Measurements from ENCODE around the gene ELL. TPM values are rescaled to one million over a fixed set of nuclear protein-coding genes. Genes with fewer than 3 reads are reported as not detected.

The ELL gene
- total RNA-seq, 1 donor from 2014 or later, result 27.8 TPM

DNA sequence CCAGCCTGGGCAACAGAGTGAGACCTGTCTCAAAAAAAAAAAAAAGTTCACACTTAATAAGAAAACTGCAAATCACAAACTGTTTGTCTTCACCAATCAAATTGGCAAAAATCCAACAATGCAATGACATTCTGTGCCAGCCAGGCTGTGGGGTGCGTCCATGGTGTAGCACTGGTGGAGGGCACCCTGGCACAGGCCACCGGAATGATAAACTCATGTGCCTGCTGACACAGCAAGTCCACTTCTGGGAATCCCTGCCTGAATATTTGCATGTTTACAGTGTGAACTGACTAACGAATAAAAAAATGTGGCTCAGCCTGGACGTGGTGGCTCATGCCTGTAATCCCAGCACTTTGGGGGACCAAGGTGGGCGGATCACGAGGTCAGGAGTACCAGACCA, 122.9 kb downstream of the ELL start:
- DNase-seq, result no peak
- Mint-ChIP-seq H3K36me3 (ENCODE audit: low read depth) (no peaks in the 10 kb centered on the region), H3K4me1 (peaks cover 12% of the 10 kb centered on the region), H3K27ac (no peak overlapping the region), H3K4me3 (no peak overlapping the region), H3K27me3 (peaks cover 16% of the 10 kb centered on the region), H3K9me3 (no peaks in the 10 kb centered on the region)
- intact Hi-C loops (cut with micrococcal nuclease), result no loop called here

DNA sequence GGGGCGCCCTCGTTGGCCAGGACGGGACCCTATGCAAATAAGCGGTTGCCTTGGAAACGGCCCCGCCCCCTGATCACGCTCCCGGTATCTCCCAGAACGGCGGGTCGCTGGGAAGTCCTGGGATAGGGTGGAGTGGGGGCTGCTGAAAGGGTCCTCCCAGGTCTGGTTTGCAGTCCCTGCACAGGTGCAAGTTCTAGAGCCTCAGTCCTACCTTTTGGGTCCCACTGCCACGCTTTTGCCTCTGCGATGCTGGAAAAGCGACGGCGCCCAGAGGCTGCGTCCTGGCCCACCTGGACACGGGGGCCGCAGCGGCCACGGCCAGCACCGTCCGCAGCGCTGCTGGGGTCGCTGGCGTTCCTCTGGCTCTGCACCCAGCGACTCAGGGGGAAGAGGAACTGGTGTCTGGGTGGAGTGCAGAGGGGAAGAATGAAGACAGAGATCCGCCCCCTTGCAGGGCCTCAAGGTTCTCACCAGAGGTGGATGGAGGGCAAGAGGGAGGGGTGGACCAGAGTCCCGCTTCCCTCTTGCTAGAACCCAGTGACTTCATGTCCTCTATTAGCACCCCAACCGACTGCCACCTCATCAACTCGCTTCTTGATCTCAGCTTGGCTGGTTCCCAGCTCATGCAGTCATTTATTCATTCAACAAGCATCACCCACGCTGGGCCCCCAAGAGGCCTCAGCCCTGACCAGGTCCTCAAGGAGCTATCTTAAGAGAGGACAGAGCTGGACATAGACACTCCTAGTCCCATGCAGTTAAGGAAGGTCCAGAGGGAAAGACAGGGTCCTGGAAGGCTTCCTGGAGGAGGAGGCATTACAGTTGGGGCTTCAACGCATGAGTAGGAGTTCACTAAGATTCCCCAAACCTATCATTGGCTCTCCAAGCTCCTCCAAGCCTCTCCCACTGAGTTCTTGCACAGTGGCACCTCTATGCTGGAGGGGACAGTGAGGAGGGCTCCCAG, 124.3 kb downstream of the ELL start, which contains the start of gene LRRC25:
LRRC25 (minus strand) TSS at position 381 of the 961 bp plus-strand sequence. CDS start 659 bp downstream, outside the sequence.
- no peaks in the 10 kb centered on the region for H3K9me3 Mint-ChIP-seq
- no peak within 1 kb of the TSS for H3K27ac Mint-ChIP-seq
- H3K4me3 Mint-ChIP-seq, result no peak within 1 kb of the TSS
- H3K27me3 Mint-ChIP-seq, result peaks cover 18% of the 10 kb centered on the region
- intact Hi-C loops (cut with micrococcal nuclease), result no loop called here
- peaks cover 12% of the 10 kb centered on the region for H3K4me1 Mint-ChIP-seq
- H3K36me3 Mint-ChIP-seq (ENCODE audit: low read depth), result no peaks in the 10 kb centered on the region
- no peak for DNase-seq

DNA sequence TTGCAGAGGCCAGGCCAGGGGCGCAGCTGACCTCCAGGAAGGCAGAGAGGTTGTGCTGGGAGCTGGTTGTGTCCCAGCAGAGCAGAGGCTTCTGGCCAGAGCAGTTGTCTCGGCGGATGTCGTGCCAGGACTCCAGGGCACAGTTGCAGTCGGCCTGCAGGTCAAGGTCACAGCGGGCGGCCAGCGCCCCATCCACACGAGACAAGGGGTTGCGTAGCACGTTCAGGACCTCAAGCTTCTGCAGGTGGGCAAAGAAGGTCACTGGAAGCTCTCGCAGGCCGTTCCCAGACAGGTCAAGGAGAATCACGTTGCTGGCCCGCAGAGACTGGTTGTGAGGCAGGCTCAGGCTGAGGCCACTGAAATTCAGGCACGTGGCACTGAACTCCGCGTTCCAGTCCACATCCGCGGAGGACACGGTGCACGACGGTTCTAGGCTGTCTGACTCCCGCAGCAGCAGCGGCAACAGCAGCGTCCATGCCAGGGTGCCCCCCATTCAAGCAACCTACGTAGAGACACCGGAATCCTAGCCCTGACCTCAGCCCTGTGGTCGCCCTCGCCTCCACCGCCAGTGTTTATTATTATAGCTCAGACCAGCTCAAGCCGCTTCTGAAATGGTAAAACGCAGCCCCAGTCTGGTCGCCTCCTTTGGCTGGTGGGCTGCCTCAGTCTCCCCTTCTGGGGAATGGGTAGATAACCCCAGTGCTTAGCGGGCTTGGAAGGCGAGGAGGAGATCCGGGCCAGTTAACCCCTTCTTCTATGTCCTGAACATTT, 125.2 kb downstream of the ELL start:
- intact Hi-C loops (cut with micrococcal nuclease), result no loop called here
- Mint-ChIP-seq H3K4me1 (peaks cover 10% of the 10 kb centered on the region), H3K4me3 (no peak overlapping the region), H3K27ac (no peak overlapping the region), H3K36me3 (ENCODE audit: low read depth) (no peaks in the 10 kb centered on the region), H3K9me3 (no peaks in the 10 kb centered on the region), H3K27me3 (peaks cover 24% of the 10 kb centered on the region)
- no peak for DNase-seq

DNA sequence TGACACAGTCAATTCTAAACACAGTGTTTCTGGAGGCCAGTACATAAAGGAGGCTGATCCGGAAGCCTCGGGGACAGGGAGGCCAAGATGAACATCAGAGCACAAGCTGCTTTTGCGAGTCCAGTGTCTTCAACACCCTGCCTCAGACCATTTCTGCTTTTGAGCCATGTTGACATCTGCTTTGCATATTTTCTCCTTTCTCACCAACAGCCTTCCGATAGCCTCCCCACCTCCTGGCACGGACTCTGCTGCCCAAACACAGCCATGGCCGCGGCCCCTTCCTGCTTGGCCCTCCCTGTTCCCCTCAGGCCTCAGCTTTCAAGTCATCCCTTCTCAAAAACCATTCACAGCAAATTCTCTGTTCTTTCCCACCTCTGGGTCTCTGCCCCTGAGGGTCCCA, 128.0 kb downstream of the ELL start:
- H3K9me3 Mint-ChIP-seq, result no peaks in the 10 kb centered on the region
- intact Hi-C loops (cut with micrococcal nuclease), result no loop called here
- H3K27ac Mint-ChIP-seq, result no peak overlapping the region
- peaks cover 46% of the 10 kb centered on the region for H3K27me3 Mint-ChIP-seq
- H3K4me1 Mint-ChIP-seq, result peaks cover 4% of the 10 kb centered on the region
- H3K4me3 Mint-ChIP-seq, result no peak overlapping the region
- no peak for DNase-seq
- no peaks in the 10 kb centered on the region for H3K36me3 Mint-ChIP-seq (ENCODE audit: low read depth)

DNA sequence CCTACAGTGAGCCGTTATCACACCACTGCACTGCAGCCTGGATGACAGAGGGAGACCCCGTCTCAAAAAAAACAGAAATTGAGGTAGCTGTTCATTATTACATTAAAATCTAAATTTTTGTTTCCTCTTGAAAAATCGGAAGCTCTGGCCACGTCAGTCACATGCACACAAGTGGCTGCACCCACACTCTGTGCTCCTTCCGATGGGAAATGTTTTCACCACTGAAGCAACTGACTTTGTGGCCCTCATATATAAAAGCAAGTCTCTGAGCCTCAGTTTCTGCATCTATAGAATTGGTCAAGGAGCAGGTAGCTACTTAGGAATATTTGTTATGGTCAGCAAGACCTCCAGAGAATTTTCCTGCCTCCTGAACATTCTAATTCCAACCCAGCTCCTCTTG, 128.9 kb downstream of the ELL start:
- no peak for DNase-seq
- Mint-ChIP-seq H3K36me3 (ENCODE audit: low read depth) (no peaks in the 10 kb centered on the region), H3K9me3 (no peaks in the 10 kb centered on the region), H3K27me3 (peaks cover 44% of the 10 kb centered on the region), H3K4me1 (peaks cover 5% of the 10 kb centered on the region), H3K4me3 (no peak overlapping the region), H3K27ac (no peak overlapping the region)
- intact Hi-C loops (cut with micrococcal nuclease), result no loop called here

Other genes starting within 250 kb of the ELL start
- 2.3 and 3.0 TPM in 2 replicates for gene IQCN, start 247.6 kb downstream of the ELL start, total RNA-seq
- 382 and 413 TPM in 2 replicates for gene JUND, start 240.4 kb downstream of the ELL start, total RNA-seq
- gene LSM4, start 199.0 kb downstream of the ELL start, total RNA-seq, result 217 and 225 TPM in 2 replicates
- gene PGPEP1, start 181.5 kb downstream of the ELL start, total RNA-seq, result 14.6 and 18.5 TPM in 2 replicates
- gene GDF15, start 135.9 kb downstream of the ELL start, total RNA-seq, result 0.26 TPM in 1 of 2 replicates, not detected in the other
- gene LRRC25, start 124.4 kb downstream of the ELL start, total RNA-seq, result not detected in 2 replicates
- gene SSBP4, start 102.7 kb downstream of the ELL start, total RNA-seq, result 154 TPM in 2 replicates
- gene ISYNA1, start 83.9 kb downstream of the ELL start, total RNA-seq, result 9.9 and 10.9 TPM in 2 replicates
- gene FKBP8, start 21.5 kb upstream of the ELL start, total RNA-seq, result 170 and 173 TPM in 2 replicates
- gene KXD1, start 35.8 kb upstream of the ELL start, total RNA-seq, result 124 and 134 TPM in 2 replicates
- gene UBA52, start 49.8 kb upstream of the ELL start, total RNA-seq, result 1,581 and 1,604 TPM in 2 replicates
- gene REX1BD, start 66.7 kb upstream of the ELL start, total RNA-seq, result 130 and 138 TPM in 2 replicates
- gene CRLF1, start 84.7 kb upstream of the ELL start, total RNA-seq, result not detected in 2 replicates
- gene TMEM59L, start 90.8 kb upstream of the ELL start, total RNA-seq, result not detected in 2 replicates
- 12.1 and 14.0 TPM in 2 replicates for gene KLHL26, start 115.0 kb upstream of the ELL start, total RNA-seq
- 7.1 and 7.2 TPM in 2 replicates for gene CRTC1, start 161.6 kb upstream of the ELL start, total RNA-seq